ENCODE data around the gene PLXNC1.

DNA sequence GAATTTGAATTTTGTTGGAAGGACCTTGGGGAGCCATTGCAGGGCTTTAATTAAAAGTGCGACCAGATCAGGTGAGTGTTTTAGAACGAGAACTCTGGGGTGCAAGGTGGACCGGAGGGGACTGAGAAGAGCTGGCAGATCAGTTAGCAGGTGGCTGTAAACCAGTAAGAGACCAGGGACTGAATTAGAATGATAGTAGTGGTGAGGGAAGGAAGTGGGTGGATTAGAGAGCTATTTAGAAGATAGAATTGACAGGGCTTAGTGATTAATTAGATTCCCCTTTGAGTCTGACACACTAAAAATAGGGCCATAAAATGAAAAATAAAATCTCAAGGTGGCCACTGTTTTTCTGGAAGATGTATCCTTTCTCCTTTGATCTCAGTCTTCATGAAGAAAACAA, 44.8 kb downstream of the PLXNC1 start:
- TF ChIP-seq, protein P1, sequence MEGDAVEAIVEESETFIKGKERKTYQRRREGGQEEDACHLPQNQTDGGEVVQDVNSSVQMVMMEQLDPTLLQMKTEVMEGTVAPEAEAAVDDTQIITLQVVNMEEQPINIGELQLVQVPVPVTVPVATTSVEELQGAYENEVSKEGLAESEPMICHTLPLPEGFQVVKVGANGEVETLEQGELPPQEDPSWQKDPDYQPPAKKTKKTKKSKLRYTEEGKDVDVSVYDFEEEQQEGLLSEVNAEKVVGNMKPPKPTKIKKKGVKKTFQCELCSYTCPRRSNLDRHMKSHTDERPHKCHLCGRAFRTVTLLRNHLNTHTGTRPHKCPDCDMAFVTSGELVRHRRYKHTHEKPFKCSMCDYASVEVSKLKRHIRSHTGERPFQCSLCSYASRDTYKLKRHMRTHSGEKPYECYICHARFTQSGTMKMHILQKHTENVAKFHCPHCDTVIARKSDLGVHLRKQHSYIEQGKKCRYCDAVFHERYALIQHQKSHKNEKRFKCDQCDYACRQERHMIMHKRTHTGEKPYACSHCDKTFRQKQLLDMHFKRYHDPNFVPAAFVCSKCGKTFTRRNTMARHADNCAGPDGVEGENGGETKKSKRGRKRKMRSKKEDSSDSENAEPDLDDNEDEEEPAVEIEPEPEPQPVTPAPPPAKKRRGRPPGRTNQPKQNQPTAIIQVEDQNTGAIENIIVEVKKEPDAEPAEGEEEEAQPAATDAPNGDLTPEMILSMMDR (IDR thresholded peaks at IDR 0.05), result no peak
- no peak for TF ChIP-seq EP300 (IDR thresholded peaks at IDR 0.05)

All from upper lobe of left lung (tissue), 4 donors.